Measurements from ENCODE around the gene EXOSC5.

DNA sequence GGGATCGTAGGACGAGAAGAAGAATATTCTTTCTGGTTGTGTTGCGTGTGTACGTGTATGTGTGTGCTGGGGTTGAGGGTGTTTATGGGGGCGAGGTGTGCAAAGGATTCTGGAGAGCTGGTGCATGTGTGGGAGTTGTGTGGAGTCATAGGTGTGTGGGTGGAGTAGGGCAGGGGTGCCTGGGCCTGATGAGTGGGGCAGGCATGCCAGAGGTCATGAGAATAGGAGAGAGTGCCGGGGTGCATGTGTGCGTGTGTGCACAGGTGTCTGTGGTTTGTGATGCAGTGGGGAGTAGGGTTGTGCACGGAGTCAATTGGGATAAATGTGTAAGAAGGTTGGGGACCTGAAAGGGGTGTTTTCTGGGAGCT, 20.2 kb downstream of the EXOSC5 start:
- TF ChIP-seq, protein P1, sequence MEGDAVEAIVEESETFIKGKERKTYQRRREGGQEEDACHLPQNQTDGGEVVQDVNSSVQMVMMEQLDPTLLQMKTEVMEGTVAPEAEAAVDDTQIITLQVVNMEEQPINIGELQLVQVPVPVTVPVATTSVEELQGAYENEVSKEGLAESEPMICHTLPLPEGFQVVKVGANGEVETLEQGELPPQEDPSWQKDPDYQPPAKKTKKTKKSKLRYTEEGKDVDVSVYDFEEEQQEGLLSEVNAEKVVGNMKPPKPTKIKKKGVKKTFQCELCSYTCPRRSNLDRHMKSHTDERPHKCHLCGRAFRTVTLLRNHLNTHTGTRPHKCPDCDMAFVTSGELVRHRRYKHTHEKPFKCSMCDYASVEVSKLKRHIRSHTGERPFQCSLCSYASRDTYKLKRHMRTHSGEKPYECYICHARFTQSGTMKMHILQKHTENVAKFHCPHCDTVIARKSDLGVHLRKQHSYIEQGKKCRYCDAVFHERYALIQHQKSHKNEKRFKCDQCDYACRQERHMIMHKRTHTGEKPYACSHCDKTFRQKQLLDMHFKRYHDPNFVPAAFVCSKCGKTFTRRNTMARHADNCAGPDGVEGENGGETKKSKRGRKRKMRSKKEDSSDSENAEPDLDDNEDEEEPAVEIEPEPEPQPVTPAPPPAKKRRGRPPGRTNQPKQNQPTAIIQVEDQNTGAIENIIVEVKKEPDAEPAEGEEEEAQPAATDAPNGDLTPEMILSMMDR (IDR thresholded peaks at IDR 0.05; ENCODE audit: poor library complexity): no peak
- TF ChIP-seq EZH2phosphoT487 (IDR thresholded peaks at IDR 0.05; ENCODE audit: low read depth, severe bottlenecking, unreplicated experiment) (no peak), EZH2 (IDR thresholded peaks at IDR 0.05; ENCODE audit: borderline replicate concordance) (no peak)
